Testis (tissue), 2 donors: ENCODE measurements around the gene COMTD1.

Source experiments
- CTCF ChIP-seq, 3 experiments: fragments of 450-650 bp in 2 of 3; fragments of 200-600 bp in 1 of 3; sonication (generic) in 1 of 3; IDR thresholded peaks; one replicate each; pipeline ENCODE4 v1.5.1; 2016 to 2019; ENCODE audit warnings: antibody characterized with exemption in 3 of 3, mild to moderate bottlenecking in 2 of 3, moderate library complexity in 1 of 3
- POLR2A ChIP-seq: fragments of 450-650 bp; IDR thresholded peaks from one replicate; pipeline ENCODE4 v1.6.1; 2017; ENCODE audit warnings: antibody characterized with exemption, mild to moderate bottlenecking, moderate library complexity

DNA sequence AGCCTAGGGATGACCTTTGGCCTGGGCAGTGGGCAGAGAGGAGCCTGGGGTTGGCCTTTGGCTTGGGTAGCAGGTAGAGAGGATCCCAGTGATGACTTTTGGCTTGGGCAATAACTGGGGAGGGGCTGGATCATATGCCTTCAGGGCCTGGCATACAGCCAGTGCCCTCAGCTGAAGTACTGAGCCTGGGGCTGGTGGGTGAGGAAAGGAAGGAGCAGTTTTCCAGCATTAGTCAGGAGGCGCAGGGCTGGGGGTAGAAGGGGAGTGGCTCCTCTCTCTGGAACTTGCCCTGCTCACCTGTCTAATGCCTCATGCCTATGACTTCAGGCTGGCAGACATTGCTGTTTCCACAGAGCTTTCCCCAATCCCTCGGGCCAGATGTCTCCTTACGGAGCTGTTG lies 15.2 kb upstream of the COMTD1 start:
- TF ChIP-seq CTCF (IDR thresholded peaks at IDR 0.05) (no peak), POLR2A (no peak)
